GM19023 (cell line): ENCODE results near the gene BIRC2.
"Not testable (repeated sequence)": the region's sequence is repeated elsewhere in the genome, so short reads cannot be mapped to it uniquely, and the experiment has no call there.

Source experiments
- ATAC-seq: cut with Tn5 transposase; IDR thresholded peaks from one replicate; pipeline ENCODE4 v1.9.1; 2021; ENCODE audit warnings: mild to moderate bottlenecking, moderate library complexity; ENCODE audit not compliant: unreplicated experiment

The BIRC2 gene

DNA sequence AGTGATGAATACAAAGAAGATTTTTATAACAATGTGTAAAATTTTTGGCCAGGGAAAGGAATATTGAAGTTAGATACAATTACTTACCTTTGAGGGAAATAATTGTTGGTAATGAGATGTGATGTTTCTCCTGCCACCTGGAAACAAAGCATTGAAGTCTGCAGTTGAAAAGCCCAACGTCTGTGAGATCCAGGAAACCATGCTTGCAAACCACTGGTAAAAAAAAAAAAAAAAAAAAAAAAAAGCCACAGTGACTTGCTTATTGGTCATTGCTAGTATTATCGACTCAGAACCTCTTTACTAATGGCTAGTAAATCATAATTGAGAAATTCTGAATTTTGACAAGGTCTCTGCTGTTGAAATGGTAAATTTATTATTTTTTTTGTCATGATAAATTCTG lies 24.5 kb upstream of the BIRC2 start:
- ATAC-seq, result no peak

DNA sequence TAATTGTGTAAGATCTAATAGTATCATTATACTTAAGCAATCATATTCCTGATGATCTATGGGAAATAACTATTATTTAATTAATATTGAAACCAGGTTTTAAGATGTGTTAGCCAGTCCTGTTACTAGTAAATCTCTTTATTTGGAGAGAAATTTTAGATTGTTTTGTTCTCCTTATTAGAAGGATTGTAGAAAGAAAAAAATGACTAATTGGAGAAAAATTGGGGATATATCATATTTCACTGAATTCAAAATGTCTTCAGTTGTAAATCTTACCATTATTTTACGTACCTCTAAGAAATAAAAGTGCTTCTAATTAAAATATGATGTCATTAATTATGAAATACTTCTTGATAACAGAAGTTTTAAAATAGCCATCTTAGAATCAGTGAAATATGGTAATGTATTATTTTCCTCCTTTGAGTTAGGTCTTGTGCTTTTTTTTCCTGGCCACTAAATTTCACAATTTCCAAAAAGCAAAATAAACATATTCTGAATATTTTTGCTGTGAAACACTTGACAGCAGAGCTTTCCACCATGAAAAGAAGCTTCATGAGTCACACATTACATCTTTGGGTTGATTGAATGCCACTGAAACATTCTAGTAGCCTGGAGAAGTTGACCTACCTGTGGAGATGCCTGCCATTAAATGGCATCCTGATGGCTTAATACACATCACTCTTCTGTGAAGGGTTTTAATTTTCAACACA lies 23.3 kb upstream of the BIRC2 start:
- ATAC-seq, result no peak

DNA sequence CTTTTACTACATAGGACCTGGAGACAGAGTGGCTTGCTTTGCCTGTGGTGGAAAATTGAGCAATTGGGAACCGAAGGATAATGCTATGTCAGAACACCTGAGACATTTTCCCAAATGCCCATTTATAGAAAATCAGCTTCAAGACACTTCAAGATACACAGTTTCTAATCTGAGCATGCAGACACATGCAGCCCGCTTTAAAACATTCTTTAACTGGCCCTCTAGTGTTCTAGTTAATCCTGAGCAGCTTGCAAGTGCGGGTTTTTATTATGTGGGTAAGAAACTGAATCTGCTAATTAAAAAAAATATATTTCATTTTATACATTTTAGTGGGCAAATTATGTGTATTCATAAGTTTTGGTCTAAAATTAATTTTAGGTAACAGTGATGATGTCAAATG lies 21.9 kb upstream of the BIRC2 start:
- no peak for ATAC-seq

DNA sequence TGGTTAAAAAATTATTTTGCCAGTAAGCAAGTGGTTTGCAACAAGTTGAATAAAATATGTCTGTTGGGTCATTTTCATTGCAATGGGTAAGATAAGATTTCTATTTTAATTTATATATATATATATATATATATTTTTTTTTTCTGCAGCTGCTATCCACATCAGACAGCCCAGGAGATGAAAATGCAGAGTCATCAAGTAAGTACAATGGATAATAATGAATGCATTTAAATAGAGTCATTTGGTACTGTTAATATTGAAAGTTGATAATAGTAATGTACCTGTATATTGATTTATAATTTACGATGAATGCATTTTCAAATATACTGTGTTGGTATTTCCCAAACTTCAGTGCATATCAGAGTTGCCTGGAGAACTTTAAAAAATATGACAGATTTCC lies 18.3 kb upstream of the BIRC2 start:
- no peak for ATAC-seq

DNA sequence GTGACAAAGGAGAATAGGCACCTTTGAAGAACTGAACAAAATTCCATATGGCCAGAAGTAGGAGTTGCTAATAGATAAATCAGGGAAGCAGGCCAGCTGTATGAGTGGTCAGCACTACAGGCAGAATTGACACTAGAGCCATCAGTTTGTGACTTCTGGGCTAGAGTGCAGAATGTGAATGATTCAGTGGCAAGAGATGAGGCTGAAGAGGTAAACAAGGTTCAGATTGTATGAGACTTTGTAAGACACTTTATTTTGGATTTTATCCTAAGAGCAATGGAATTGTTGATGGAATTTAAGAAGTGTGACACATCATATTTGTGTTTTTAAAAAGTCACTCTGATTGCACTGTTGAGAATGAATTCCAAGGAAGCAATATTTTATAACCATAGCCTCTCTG lies 16.8 kb upstream of the BIRC2 start:
- ATAC-seq, result no peak

DNA sequence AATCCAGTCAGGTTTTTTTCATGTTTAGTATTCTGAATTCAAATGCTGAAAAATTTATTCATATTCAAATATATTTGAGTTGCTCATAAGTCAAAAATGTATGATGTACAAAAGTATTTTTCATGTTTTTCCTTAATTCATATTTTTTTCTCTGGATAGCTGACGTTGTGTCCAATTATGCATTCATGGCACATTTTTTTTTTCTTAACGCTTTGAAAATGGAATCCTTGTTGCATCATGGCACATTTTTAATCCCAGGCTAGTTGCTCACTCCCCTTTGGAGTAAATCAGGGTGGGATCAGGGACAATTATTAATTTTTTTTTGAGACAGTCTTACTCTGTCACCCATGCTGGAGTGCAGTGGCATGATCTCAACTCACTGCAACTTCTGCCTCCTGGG lies 15.7 kb upstream of the BIRC2 start:
- ATAC-seq, result no peak

DNA sequence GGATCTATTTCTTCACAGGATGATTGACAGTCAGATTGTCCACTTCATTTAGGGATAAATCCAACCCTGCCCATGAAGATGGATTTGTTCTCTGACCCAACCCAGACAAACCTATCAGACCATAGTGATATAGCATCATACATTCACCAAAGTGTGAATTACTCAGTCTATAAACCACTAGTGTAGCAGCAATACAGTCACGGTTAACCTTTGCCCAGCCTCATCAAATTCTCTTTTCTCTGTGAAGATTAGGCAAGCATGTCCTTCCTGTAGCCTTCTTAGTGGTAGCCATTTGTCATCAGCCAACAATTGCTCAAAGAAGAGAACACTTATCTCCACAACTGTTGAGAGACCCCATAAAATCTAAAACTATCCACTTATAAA lies 14.4 kb upstream of the BIRC2 start:
- ATAC-seq, result no peak

DNA sequence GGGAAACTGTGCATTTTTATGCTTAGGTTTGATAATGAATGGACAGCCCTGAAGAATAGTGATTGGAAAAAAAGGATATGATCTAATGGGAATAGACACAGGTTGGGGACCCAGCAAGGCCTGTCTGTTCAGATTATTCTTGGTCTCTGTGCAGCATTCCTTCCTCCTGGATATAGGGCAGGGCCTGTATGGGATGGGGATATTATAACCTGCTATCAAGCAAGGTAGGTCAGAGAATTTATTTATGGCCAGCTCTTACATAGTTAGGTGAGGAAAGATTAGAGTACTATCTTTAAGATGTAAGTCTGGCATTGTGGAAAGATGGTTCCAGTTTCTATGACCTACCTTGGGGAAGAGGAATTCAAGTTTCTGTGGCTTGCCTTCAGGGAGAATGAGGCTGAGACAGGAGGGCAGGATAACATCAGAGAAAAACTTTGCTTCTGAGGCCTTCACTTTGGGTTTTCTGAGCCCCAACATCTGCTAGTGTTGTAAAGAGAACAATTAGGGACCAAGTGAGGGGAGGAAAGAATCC lies 8.5 kb upstream of the BIRC2 start:
- no peak for ATAC-seq

DNA sequence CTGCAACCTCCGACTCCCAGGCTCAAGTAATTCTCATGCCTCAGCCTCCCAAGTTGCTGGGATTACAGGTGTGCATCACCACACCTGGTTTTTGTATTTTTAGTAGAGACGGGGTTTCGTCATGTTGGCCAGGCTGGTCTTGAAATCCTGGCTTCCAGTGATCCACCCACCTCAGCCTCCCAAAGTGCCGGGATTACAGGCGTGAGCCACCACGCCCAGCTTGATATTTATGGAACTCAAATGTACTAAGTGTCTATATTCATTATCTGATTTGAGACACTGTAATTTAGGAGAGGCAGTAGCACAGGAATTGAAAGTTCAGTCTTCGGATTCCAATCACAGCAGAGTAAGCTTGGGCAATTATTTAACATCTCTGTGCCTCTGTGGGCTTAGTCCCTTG lies 5.7 kb upstream of the BIRC2 start:
- not testable (repeated sequence) for ATAC-seq

DNA sequence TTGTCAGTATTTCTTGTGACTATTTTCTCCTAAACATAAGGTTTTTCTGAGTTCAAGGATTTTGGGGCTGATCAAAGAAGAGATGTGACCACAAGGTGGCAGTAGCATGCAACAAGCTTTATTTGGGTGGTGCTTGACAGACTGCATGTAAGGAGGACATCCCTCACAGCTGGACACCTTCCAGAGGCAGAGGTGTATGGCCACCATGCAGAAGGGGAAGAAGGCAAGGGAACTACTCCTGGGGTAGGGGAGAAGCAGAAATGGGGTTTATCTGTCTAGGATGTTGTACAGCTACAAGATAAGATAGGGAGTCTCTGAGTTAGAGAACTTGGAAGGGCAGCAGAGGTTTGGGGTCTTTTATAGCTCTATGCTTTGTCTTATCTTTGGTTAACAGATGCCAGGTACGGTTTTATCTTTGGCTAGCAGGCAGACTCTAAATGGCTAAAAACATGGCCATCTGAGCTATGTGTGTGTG lies 5.1 kb upstream of the BIRC2 start:
- no peak for ATAC-seq

DNA sequence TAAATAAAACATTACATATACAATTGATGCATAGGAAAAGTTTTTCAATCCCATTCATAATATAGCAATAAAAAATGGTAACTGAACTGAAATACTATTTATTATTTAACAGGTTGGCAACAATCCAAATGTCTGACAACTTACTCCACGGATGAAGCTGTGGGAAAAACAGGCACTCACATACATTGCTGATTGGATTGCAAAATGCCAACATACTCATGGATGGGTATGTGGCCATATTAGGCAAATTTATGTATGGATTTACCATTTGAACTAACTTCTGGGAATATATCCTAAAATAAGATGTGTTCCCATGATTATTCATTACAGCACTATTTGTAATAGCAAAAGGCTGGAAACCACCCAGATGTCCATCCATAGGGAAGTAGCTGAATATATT lies 3.2 kb upstream of the BIRC2 start:
- no peak for ATAC-seq

DNA sequence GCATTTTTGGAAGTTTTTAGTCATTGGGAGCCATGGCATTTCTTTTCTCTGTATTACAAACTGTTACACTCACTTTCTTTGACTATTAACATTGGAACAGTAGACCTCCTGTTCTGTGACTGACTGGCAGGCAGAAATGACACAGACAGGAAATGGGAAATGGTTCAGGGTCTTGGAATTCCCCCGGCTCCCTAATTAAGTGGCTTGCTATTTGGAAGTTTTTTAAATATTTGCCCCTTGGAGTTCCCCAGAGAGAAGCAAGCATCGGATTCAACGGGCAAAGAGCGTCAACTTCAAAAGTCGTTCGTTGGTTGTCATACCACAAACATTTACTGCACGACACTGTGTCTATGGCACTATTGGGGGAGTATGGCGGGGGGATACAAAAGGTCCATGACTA lies 1.1 kb upstream of the BIRC2 start:
- ATAC-seq, result no peak

DNA sequence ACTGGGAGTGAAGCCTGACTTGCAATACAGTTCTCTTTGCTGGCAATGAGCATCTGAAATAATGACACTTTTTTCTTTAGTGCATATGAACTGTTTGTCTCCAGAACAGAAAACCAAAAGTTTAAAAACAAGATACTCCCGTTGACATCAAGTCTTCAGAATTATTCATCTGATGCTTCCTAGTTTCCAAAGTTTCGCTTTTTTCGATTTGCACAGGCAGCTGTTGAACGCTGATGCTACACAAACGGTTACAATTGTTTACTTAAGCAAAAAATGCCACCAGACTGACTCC lies 612 bp upstream of the BIRC2 start:
- no peak for ATAC-seq

DNA sequence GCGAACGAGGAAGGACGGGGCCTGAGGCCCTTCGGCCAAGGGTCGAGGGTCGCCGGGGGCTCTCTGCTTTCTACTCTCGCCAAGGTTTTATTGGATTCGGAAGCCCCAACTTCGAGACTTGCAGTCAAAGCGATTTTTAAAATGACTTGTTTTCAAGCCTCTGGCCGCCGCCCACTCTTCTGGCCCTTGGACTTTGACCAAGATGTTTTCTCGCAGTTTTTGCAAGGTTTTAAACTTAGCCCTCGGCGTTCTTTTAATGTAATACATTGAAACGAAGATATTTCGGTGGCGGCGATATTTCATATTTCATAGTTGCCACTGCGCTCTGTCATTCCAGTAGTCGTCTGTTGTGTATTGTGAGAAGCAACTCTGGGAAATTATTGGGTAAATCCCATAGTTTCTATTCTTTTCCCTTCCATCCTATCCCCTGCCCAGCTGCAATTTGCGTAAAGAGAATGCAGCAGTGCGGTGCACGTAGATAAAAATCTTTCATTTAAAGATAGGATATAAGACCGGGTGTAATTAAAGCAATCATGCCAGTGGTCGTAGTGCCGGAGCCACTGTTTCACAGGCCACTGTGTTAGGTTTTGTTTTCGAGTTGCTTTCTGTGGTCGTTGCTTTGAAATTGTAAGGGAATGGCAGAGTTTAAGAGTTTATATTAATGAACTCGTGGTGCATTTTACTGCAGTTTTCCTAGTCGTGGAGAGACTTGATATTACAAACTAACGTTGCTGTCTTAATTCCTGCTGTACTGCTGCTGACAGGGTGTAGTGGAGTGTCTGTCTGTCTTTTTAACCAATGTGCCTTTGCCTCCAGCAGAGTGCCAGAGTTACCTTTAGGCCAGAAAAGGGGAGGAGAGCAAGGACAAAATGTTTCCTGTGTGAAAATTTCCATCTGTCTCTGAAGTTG lies 702 bp downstream of the BIRC2 start:
- peak; percentile 28 for ATAC-seq

DNA sequence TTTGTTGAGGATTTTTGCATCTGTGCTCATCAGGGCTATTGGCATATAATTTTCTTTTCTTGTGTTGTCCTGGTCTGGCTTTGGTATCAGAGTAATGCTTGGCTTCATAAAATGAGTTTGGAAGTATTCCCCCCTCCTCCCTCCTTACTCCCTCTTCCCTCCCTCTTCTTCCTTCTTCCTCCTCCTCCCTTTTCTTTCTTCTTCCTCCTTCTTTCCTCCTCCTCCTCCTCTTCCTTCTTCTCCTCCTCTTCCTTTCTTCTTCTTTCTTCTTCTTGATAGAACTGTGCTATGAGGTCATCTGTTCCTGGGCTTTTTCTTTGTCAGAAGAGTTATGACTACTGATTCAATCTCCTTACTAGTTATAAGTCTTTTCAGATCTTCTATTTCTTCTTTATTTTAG lies 10.1 kb downstream of the BIRC2 start:
- ATAC-seq, result no peak

DNA sequence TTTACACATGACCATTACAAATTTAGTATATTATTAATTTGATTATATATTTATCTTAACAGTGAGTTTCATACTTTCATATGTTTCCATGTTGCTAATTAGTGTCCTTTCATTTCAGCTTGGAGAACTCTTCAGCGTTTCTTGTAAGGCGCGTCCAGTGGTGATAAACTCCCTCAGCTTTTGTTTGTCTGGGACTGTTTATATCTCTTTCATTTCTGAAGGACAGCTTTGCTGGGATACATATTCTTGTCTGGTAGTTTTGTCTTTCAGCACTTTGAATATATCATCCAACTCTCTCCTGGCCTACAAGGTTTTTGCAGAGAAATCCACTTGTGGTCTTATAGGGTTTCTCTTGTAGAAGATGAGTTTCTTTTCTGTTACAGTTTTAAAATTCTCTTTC lies 12.4 kb downstream of the BIRC2 start:
- no peak for ATAC-seq

DNA sequence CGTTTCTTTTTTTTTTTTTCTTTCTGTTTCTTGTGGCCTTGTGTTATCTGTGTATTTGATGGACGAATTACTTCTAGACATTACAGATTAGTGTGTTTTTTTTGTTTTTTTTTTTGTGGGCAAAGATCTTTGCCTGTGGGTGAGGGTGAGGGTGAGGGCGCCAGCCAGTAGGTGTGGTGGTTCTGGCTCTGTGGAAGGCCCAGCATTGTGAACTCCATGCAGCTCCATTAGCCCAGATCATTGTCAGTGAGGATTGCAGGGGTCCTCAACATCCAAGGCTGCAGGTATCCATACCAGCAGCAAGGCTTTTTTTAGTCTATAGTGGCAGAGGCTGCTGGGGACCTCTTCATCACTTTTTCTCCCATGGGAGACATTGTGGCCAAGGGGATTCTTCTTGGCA lies 13.7 kb downstream of the BIRC2 start:
- ATAC-seq, result no peak

DNA sequence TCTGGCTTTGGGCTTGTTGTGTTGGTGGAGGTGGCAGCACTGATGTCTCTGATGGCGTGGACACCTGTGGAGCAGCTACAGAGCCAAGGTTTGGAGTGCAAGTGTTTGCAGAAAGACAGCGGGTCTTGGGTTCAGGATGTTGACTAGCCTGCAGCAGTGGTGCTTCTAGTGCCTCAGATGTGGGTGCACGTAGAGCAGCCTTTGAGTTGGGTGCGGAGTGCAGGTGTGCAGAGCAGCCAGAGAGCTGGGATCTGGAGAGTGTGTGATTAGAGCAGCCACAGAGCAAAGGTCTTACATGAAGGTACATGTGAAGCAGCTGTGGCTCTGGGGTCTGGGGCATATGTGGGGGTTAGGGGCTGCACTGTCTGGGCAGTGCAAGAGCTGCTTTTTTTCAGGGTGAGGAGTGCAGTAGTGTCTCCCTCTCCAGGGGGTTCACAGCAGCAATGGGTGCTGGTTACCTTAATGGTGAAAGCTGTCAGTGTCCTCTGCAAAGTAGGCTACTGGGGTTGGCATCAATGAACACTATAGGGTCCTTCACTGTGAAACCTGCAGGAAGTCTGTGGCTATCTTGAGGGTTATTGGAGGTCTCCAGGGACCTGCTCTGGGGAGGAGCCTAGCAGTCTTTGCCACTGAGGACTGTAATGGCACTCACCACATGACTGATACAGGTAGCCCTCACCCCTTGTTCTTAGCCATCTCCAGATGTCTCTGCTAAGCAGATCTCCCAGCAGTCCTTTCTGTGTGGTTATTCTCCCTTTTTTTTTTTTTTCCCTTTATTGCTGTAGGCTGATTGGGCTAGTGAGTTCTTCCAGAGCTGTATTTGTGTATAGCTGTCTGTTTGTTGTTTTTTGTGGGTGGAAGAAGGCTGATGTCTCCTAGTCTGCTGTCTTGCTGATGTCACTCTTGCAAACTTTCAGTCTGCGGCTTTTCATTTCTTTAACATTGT lies 14.3 kb downstream of the BIRC2 start:
- ATAC-seq, result no peak

DNA sequence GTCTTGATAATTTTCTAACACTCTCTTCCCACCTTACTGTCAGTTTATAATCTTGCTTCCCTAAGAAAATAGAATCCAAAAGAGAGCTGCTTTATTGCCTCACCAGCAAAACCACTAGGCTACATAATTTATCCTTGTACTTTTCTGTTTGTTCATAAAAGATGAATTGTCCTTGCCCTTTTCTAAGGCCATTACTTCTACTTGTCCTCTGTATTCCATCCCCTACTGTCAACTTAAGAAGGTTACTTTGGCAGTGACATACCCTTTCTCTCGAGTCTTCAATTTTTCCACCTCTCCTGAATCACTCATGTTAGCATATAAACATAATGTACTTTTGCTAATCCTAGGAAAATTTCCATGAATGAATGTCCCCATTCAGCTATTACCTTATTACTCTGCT lies 18.0 kb downstream of the BIRC2 start:
- ATAC-seq, result no peak

DNA sequence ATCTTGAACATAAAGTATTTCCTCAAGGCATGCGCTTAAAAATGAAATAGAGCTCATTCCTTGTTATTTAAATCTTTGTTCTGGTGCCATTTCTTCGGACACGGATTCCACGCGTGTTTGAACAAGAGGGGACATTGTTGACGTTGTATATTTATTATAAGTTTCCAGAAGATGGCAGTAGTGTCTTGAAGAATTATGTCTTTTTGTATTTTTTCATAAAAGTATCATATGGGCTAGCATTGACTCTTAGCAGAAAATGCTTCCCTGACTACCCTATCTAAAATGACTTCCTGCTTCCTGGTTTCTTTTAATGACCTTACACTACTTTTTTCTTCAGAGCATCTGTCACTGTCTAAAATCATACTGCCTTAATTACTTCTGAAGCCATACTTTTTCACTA lies 20.4 kb downstream of the BIRC2 start:
- ATAC-seq, result no peak

DNA sequence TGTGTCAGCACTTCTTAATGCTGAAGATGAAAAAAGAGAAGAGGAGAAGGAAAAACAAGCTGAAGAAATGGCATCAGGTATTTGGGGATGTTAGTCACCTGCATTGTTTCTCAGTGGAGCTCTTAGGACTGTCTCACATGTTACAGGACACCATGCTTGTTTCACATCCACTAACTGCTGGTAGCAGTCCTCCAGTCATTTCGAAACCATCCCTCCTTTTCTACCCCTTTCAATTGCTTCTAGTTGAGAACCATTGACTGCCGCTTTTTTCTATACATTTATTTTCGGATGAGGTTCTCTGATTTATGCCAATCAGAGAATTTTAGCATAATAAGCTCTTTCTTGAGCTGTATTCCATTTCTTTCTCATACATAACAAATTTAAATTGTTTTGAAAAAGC lies 21.5 kb downstream of the BIRC2 start:
- ATAC-seq, result peak; percentile 100
